DOHH2 (cell line): ENCODE results near the gene GALNT2.

Experiments used
- H3F3A ChIP-seq: fragments of 200-600 bp; sonication (generic), shearing (Covaris generic); 2 replicates; pipeline ENCODE4 v1.6.0; 2016; ENCODE audit warnings: antibody characterized with exemption, mild to moderate bottlenecking; ENCODE audit not compliant: control insufficient read depth, insufficient read depth
- H3K27ac ChIP-seq: fragments of 200-600 bp; sonication (generic); 2 replicates; pipeline ENCODE4 v1.5.1; 2014; ENCODE audit warnings: low read depth, mild to moderate bottlenecking, low read length, moderate library complexity
- H3K27me3 ChIP-seq: fragments of 200-600 bp; sonication (generic); 2 replicates; pipeline ENCODE4 v1.6.1; 2014; ENCODE audit warnings: mild to moderate bottlenecking, low read length, mixed read lengths; ENCODE audit not compliant: control insufficient read depth
- H3K36me3 ChIP-seq: fragments of 200-600 bp; sonication (generic); 2 replicates; pipeline ENCODE4 v1.6.1; 2014; ENCODE audit warnings: mild to moderate bottlenecking, low read length, moderate library complexity, mixed read lengths; ENCODE audit not compliant: control insufficient read depth
- H3K4me1 ChIP-seq: fragments of 200-600 bp; sonication (generic); 2 replicates; pipeline ENCODE4 v1.6.1; 2014; ENCODE audit warnings: mild to moderate bottlenecking, low read length, mixed read lengths; ENCODE audit not compliant: control insufficient read depth
- H3K4me2 ChIP-seq: fragments of 200-600 bp; sonication (generic); 2 replicates; pipeline ENCODE4 v1.6.0; 2014; ENCODE audit warnings: mild to moderate bottlenecking, low read length, moderate library complexity
- H3K4me3 ChIP-seq: fragments of 200-600 bp; sonication (generic); 2 replicates; pipeline ENCODE4 v1.5.1; 2014; ENCODE audit warnings: mild to moderate bottlenecking, low read length, mixed read lengths
- H3K79me2 ChIP-seq: fragments of 200-600 bp; sonication (generic); 2 replicates; pipeline ENCODE4 v1.6.1; 2014; ENCODE audit warnings: mild to moderate bottlenecking, low read length, mixed read lengths; ENCODE audit not compliant: control insufficient read depth
- H3K9me2 ChIP-seq: fragments of 200-600 bp; sonication (generic); replicated peaks from 2 replicates; pipeline ENCODE4 v1.6.1; 2014; ENCODE audit warnings: mild to moderate bottlenecking, low read length, mixed read lengths; ENCODE audit not compliant: control insufficient read depth
- H3K9me3 ChIP-seq: fragments of 200-600 bp; sonication (generic); 2 replicates; pipeline ENCODE4 v1.6.1; 2014; ENCODE audit warnings: antibody characterized with exemption, low read length, mixed read lengths; ENCODE audit not compliant: control insufficient read depth, insufficient read depth
- H4K20me1 ChIP-seq: fragments of 200-600 bp; sonication (generic); 2 replicates; pipeline ENCODE4 v1.6.0; 2014; ENCODE audit warnings: low read depth, mild to moderate bottlenecking, antibody characterized with exemption, low read length, moderate library complexity; ENCODE audit not compliant: control insufficient read depth, insufficient read depth
- CTCF ChIP-seq: fragments of 200-600 bp; sonication (generic); IDR thresholded peaks from one replicate; pipeline ENCODE4 v1.5.1; 2014; ENCODE audit warnings: antibody characterized with exemption, mild to moderate bottlenecking, low read depth, low read length; ENCODE audit not compliant: poor library complexity, severe bottlenecking
- EZH2phosphoT487 ChIP-seq: fragments of 200-600 bp; sonication (generic); IDR thresholded peaks from 2 replicates; pipeline ENCODE4 v1.6.1; 2017; ENCODE audit warnings: borderline replicate concordance, mild to moderate bottlenecking, antibody characterized with exemption, low read length, moderate library complexity, mixed read lengths

GALNT2 gene

GRCh38 chr1:230079199-230080024, 12.4 kb downstream of the GALNT2 start:
- Histone ChIP-seq H4K20me1 (peaks cover 8% of the 10 kb centered on the region; the same call in 1 of the 2 replicates), H3K27ac (no peak overlapping the region), H3K79me2 (peaks cover 96% of the 10 kb centered on the region), H3K4me1 (no peaks in the 10 kb centered on the region), H3K36me3 (peaks cover 19% of the 10 kb centered on the region; the same call in 1 of the 2 replicates), H3K9me3 (peaks cover 14% of the 10 kb centered on the region; the same call in 1 of the 2 replicates), H3K9me2 (no peaks in the 10 kb centered on the region), H3K27me3 (no peaks in the 10 kb centered on the region), H3K4me3 (no peak overlapping the region), H3K4me2 (no peak overlapping the region), H3F3A (peaks cover 11% of the 10 kb centered on the region; the same call in 1 of the 2 replicates)
- TF ChIP-seq EZH2phosphoT487 (no peak), CTCF (no peak)

- Histone ChIP-seq H3K36me3 (peaks cover 19% of the 10 kb centered on the region; the same call in 1 of the 2 replicates), H4K20me1 (peaks cover 4% of the 10 kb centered on the region; the same call in 1 of the 2 replicates), H3K79me2 (peaks cover 98% of the 10 kb centered on the region), H3K27me3 (no peaks in the 10 kb centered on the region), H3K9me2 (no peaks in the 10 kb centered on the region), H3F3A (peaks cover 11% of the 10 kb centered on the region; the same call in 1 of the 2 replicates), H3K4me1 (no peaks in the 10 kb centered on the region), H3K9me3 (peaks cover 14% of the 10 kb centered on the region; the same call in 1 of the 2 replicates), H3K4me3 (no peak overlapping the region), H3K27ac (no peak overlapping the region), H3K4me2 (no peak overlapping the region)
- no peak for TF ChIP-seq EZH2phosphoT487
- no peak for TF ChIP-seq CTCF
Observed at GRCh38 chr1:230080822-230081221, 13.8 kb downstream of the GALNT2 start.

GRCh38 chr1:230081751-230082150, 14.7 kb downstream of the GALNT2 start:
- H3K27me3 ChIP-seq: no peaks in the 10 kb centered on the region
- no peak overlapping the region for H3K4me2 ChIP-seq
- no peaks in the 10 kb centered on the region for H3K4me1 ChIP-seq
- H3K79me2 ChIP-seq: peaks cover 98% of the 10 kb centered on the region
- H3F3A ChIP-seq: peaks cover 11% of the 10 kb centered on the region; the same call in 1 of the 2 replicates
- H3K4me3 ChIP-seq: no peak overlapping the region
- H4K20me1 ChIP-seq: peaks cover 3% of the 10 kb centered on the region; the same call in 1 of the 2 replicates
- no peak for TF ChIP-seq EZH2phosphoT487
- TF ChIP-seq CTCF: no peak
- H3K9me2 ChIP-seq: no peaks in the 10 kb centered on the region
- H3K36me3 ChIP-seq: peaks cover 11% of the 10 kb centered on the region; the same call in 1 of the 2 replicates
- H3K9me3 ChIP-seq: peaks cover 14% of the 10 kb centered on the region; the same call in 1 of the 2 replicates
- no peak overlapping the region for H3K27ac ChIP-seq
